Hepatocyte (in vitro differentiated cells): Measurements from ENCODE around the gene SLFN12L. TPM values are rescaled to one million over a fixed set of nuclear protein-coding genes. Genes with fewer than 3 reads are reported as not detected.

Source experiments
- DNase-seq: peaks from one replicate; pipeline ENCODE4 v3.0.0-alpha.2; 2016; ENCODE audit warnings: low spot score
- H2AFZ ChIP-seq: fragments of 200-600 bp; sonication (generic); 2 replicates; pipeline ENCODE4 v1.6.0; 2016; ENCODE audit warnings: antibody characterized with exemption, mild to moderate bottlenecking
- H3K27ac ChIP-seq: fragments of 200-600 bp; sonication (generic); 2 replicates; pipeline ENCODE4 v1.5.1; 2016; ENCODE audit warnings: mild to moderate bottlenecking
- H3K27me3 ChIP-seq: fragments of 200-600 bp; sonication (generic); 2 replicates; pipeline ENCODE4 v1.6.1; 2016
- H3K36me3 ChIP-seq: fragments of 200-600 bp; sonication (generic); replicated peaks from 2 replicates; pipeline ENCODE4 v1.5.1; 2016; ENCODE audit warnings: low read depth; ENCODE audit not compliant: insufficient read depth
- H3K4me1 ChIP-seq: fragments of 200-600 bp; sonication (generic); 2 replicates; pipeline ENCODE4 v1.5.1; 2016; ENCODE audit warnings: mild to moderate bottlenecking, moderate library complexity; ENCODE audit not compliant: insufficient read depth
- H3K4me2 ChIP-seq: fragments of 200-600 bp; sonication (generic); 2 replicates; pipeline ENCODE4 v1.6.0; 2016
- H3K4me3 ChIP-seq: fragments of 200-600 bp; sonication (generic); 2 replicates; pipeline ENCODE4 v1.5.1; 2016; ENCODE audit warnings: mild to moderate bottlenecking
- H3K79me2 ChIP-seq: fragments of 200-600 bp; sonication (generic); 2 replicates; pipeline ENCODE4 v1.6.0; 2017; ENCODE audit warnings: mild to moderate bottlenecking
- H3K9me2 ChIP-seq: fragments of 200-600 bp; sonication (generic); replicated peaks from 2 replicates; pipeline ENCODE4 v1.6.0; 2017; ENCODE audit warnings: mild to moderate bottlenecking; ENCODE audit not compliant: insufficient read depth
- H3K9me3 ChIP-seq: fragments of 200-600 bp; sonication (generic); 2 replicates; pipeline ENCODE4 v1.5.1; 2016; ENCODE audit warnings: low read depth, mild to moderate bottlenecking
- H4K20me1 ChIP-seq: fragments of 200-600 bp; sonication (generic); 2 replicates; pipeline ENCODE4 v1.6.0; 2016; ENCODE audit warnings: mild to moderate bottlenecking; ENCODE audit not compliant: insufficient read depth, poor library complexity, severe bottlenecking
- CTCF ChIP-seq: fragments of 200-600 bp; sonication (generic); IDR thresholded peaks from 2 replicates; pipeline ENCODE4 v1.5.1; 2016; ENCODE audit warnings: antibody characterized with exemption, mild to moderate bottlenecking; ENCODE audit not compliant: poor library complexity
- EZH2 ChIP-seq: fragments of 200-600 bp; sonication (generic); IDR thresholded peaks from 2 replicates; pipeline ENCODE4 v1.6.1; 2016; ENCODE audit warnings: antibody characterized with exemption, mild to moderate bottlenecking, borderline replicate concordance
- EZH2phosphoT487 ChIP-seq: fragments of 200-600 bp; sonication (generic); IDR thresholded peaks from one replicate; pipeline ENCODE4 v1.6.1; 2018; ENCODE audit warnings: antibody characterized with exemption, mild to moderate bottlenecking, low read depth, moderate library complexity; ENCODE audit not compliant: unreplicated experiment, severe bottlenecking
- WGBS: methylation state at CpG from one replicate; pipeline ENCODE4 v1.1.6; 2016; ENCODE audit warnings: low lambda C conversion rate; ENCODE audit errors: missing lambda C conversion rate; 5-methylcytosine and 5-hydroxymethylcytosine counted together
- polyA plus RNA-seq: library from polyadenylated mRNA; unstranded; fragments of >200 nt; fragmentation: Nextera tagmentation; extraction: Ambion mirVana; gene quantifications from 2 replicates; pipeline ENCODE4 v1.2.1, GENCODE V29; 2016
- total RNA-seq: library from RNA; depleted of rRNA; stranded (reverse); fragments of >200 nt; gene quantifications from 2 replicates; pipeline ENCODE4 v1.2.3, GENCODE V29; 2014

SLFN12L gene
- total and polyA plus RNA-seq, 2 experiments from 2014 or later = 0.03 TPM; not detected in 1

GRCh38 chr17:35433075-35433894, 104.2 kb downstream of the SLFN12L start:
- no peaks in the 10 kb centered on the region for H3K27me3 ChIP-seq
- DNase-seq = peak; percentile 94
- no peaks in the 10 kb centered on the region for H3K36me3 ChIP-seq
- H3K9me2 ChIP-seq = no peaks in the 10 kb centered on the region
- peaks cover 16% of the 10 kb centered on the region for H3K79me2 ChIP-seq
- TF ChIP-seq EZH2phosphoT487 = no peak
- TF ChIP-seq CTCF = no peak
- no peak for TF ChIP-seq EZH2
- peaks cover 8% of the 10 kb centered on the region for H3K4me1 ChIP-seq
- no peaks in the 10 kb centered on the region for H4K20me1 ChIP-seq
- H3K4me2 ChIP-seq = peak overlapping the region; percentile 72
- peak overlapping the region; percentile 32 for H3K4me3 ChIP-seq
- peak overlapping the region; percentile 92 for H3K27ac ChIP-seq
- 31% methylated on average over 19 of the region's 19 CpGs for WGBS
- no peaks in the 10 kb centered on the region for H3K9me3 ChIP-seq
- peak overlapping the region; percentile 57 for H2AFZ ChIP-seq

- no peaks in the 10 kb centered on the region for H3K27me3 ChIP-seq
- H3K79me2 ChIP-seq = peaks cover 16% of the 10 kb centered on the region
- no peak for TF ChIP-seq EZH2phosphoT487
- TF ChIP-seq EZH2 = no peak
- TF ChIP-seq CTCF = no peak
- DNase-seq = peak; percentile 73
- peak within 1 kb of the TSS; percentile 57 for H2AFZ ChIP-seq
- peak within 1 kb of the TSS; percentile 92 for H3K27ac ChIP-seq
- no peaks in the 10 kb centered on the region for H3K9me3 ChIP-seq
- WGBS = 47% methylated on average over 22 of the region's 22 CpGs
- H4K20me1 ChIP-seq = no peaks in the 10 kb centered on the region
- H3K4me3 ChIP-seq = peak within 1 kb of the TSS; percentile 32
- H3K9me2 ChIP-seq = no peaks in the 10 kb centered on the region
- peaks cover 8% of the 10 kb centered on the region for H3K4me1 ChIP-seq
- H3K36me3 ChIP-seq = no peaks in the 10 kb centered on the region
- H3K4me2 ChIP-seq = peak within 1 kb of the TSS; percentile 72
These were observed 105.1 kb downstream of the SLFN12L start, which contains the start of gene SLFN12 for GRCh38 chr17:35432176-35433074. Gene SLFN12 (minus strand): TSS chr17:35432500. CDS start chr17:35423028, 9,472 bp downstream.

- H4K20me1 ChIP-seq = no peaks in the 10 kb centered on the region
- DNase-seq = no peak
- no peak overlapping the region for H2AFZ ChIP-seq
- no peaks in the 10 kb centered on the region for H3K9me2 ChIP-seq
- H3K79me2 ChIP-seq = peaks cover 16% of the 10 kb centered on the region
- no peak overlapping the region for H3K4me2 ChIP-seq
- peaks cover 8% of the 10 kb centered on the region for H3K4me1 ChIP-seq
- H3K27ac ChIP-seq = no peak overlapping the region
- H3K9me3 ChIP-seq = no peaks in the 10 kb centered on the region
- no peaks in the 10 kb centered on the region for H3K27me3 ChIP-seq
- no peaks in the 10 kb centered on the region for H3K36me3 ChIP-seq
- no peak overlapping the region for H3K4me3 ChIP-seq
- no peak for TF ChIP-seq EZH2phosphoT487
- no peak for TF ChIP-seq EZH2
- TF ChIP-seq CTCF = no peak
- WGBS = 84% methylated on average over 2 of the region's 2 CpGs
These were observed 107.8 kb downstream of the SLFN12L start for GRCh38 chr17:35429702-35430101.
